Endodermal cell (in vitro differentiated cells): ENCODE results near the gene AP2S1. TPM values are rescaled to one million over a fixed set of nuclear protein-coding genes. Genes with fewer than 3 reads are reported as not detected.

Experiments used
- DNase-seq: peaks from one replicate; pipeline ENCODE4 v3.0.0-alpha.2; 2017
- H3K27ac ChIP-seq: 2 replicates; pipeline ENCODE4 v1.5.1; 2013; ENCODE audit warnings: mild to moderate bottlenecking, low read depth, low read length, moderate library complexity
- H3K27me3 ChIP-seq: 2 replicates; pipeline ENCODE4 v1.6.1; 2013; ENCODE audit warnings: mild to moderate bottlenecking, low read length, moderate library complexity; ENCODE audit not compliant: insufficient read depth, control insufficient read depth, poor library complexity, severe bottlenecking
- H3K36me3 ChIP-seq: 2 replicates; pipeline ENCODE4 v1.7.0; 2013; ENCODE audit warnings: mild to moderate bottlenecking, low read length, moderate library complexity; ENCODE audit not compliant: control insufficient read depth, insufficient read depth
- H3K4me1 ChIP-seq: one replicate; pipeline ENCODE4 v1.7.0; 2013; ENCODE audit warnings: low read length; ENCODE audit not compliant: control insufficient read depth, insufficient read depth
- H3K4me3 ChIP-seq: 2 replicates; pipeline ENCODE4 v1.5.1; 2013; ENCODE audit warnings: mild to moderate bottlenecking, low read length, moderate library complexity
- H3K9ac ChIP-seq: 2 replicates; pipeline ENCODE4 v1.6.1; 2013; ENCODE audit warnings: mild to moderate bottlenecking, low read length, moderate library complexity; ENCODE audit not compliant: poor library complexity, severe bottlenecking; ENCODE audit errors: extremely low read depth
- H3K9me3 ChIP-seq: 2 replicates; pipeline ENCODE4 v1.6.1; 2013; ENCODE audit warnings: mild to moderate bottlenecking, low read length, moderate library complexity; ENCODE audit not compliant: control insufficient read depth
- H3K27ac Mint-ChIP-seq: 2 replicates; pipeline ENCODE4 v1.8.0; 2020; ENCODE audit warnings: mixed read lengths
- H3K27me3 Mint-ChIP-seq: 2 replicates; pipeline ENCODE4 v1.8.0; 2021; ENCODE audit warnings: mild to moderate bottlenecking, mixed read lengths; ENCODE audit not compliant: insufficient read depth
- H3K36me3 Mint-ChIP-seq: 2 replicates; pipeline ENCODE4 v1.8.0; 2020; ENCODE audit warnings: low read depth, mixed read lengths
- H3K4me1 Mint-ChIP-seq: 2 replicates; pipeline ENCODE4 v1.8.0; 2020; ENCODE audit warnings: mixed read lengths
- H3K4me3 Mint-ChIP-seq: 2 replicates; pipeline ENCODE4 v1.8.0; 2020; ENCODE audit warnings: mild to moderate bottlenecking, moderate library complexity, mixed read lengths
- H3K9me3 Mint-ChIP-seq: 2 replicates; pipeline ENCODE4 v1.8.0; 2020; ENCODE audit warnings: mild to moderate bottlenecking, mixed read lengths
- CTCF ChIP-seq: fragments of 200-600 bp; sonication (generic); conservative IDR thresholded peaks from 2 replicates; pipeline ENCODE4 v1.5.0; 2021; ENCODE audit warnings: antibody characterized with exemption, mild to moderate bottlenecking
- WGBS, 2 experiments: methylation state at CpG; one replicate each; pipeline versions ENCODE4 v1.1.5 to v1.1.7; 2013; ENCODE audit warnings: missing lambda C conversion rate in 2 of 2, mixed read lengths in 1 of 2; ENCODE audit not compliant: insufficient coverage in 1 of 2, insufficient read length in 1 of 2; 5-methylcytosine and 5-hydroxymethylcytosine counted together
- total RNA-seq, 2 donors: library from RNA; stranded (reverse); fragmentation: NEBNext Ultra II Directional in 1 of 2; extraction: Animal tissue kit (Norgen Biotek cat#: 25700) in 1 of 2; gene quantifications; 2 replicates in 1 of 2; 3 replicates in 1 of 2; pipeline ENCODE4 v1.2.1, GENCODE V29; 2021

AP2S1 gene
- total RNA-seq, 2 donors from 2014 or later = 162 to 214 TPM

- DNase-seq = no peak
- no peaks in the 10 kb centered on the region for H3K4me1 Mint-ChIP-seq
- H3K4me3 Mint-ChIP-seq = no peak overlapping the region
- Histone ChIP-seq H3K9ac (no peak overlapping the region), H3K36me3 (peaks cover 67% of the 10 kb centered on the region), H3K9me3 (no peaks in the 10 kb centered on the region), H3K27ac (no peak overlapping the region), H3K4me1 (no peaks in the 10 kb centered on the region), H3K27me3 (no peaks in the 10 kb centered on the region), H3K4me3 (no peak overlapping the region)
- H3K9me3 Mint-ChIP-seq = no peaks in the 10 kb centered on the region
- no peak overlapping the region for H3K27ac Mint-ChIP-seq
- peaks cover 49% of the 10 kb centered on the region for H3K36me3 Mint-ChIP-seq
- no peaks in the 10 kb centered on the region for H3K27me3 Mint-ChIP-seq
- 93 to 95% methylated on average over 11 of the region's 11 CpGs for WGBS, 2 experiments
- TF ChIP-seq CTCF = no peak
These were observed 7.9 kb downstream of the AP2S1 start for GRCh38 chr19:46842791-46843190.

GRCh38 chr19:46841458-46842083 is 9.1 kb downstream of the AP2S1 start:
- no peak for TF ChIP-seq CTCF
- no peak overlapping the region for H3K4me3 Mint-ChIP-seq
- no peak overlapping the region for H3K27ac Mint-ChIP-seq
- peak; percentile 48 for DNase-seq
- peaks cover 49% of the 10 kb centered on the region for H3K36me3 Mint-ChIP-seq
- no peaks in the 10 kb centered on the region for H3K9me3 Mint-ChIP-seq
- H3K27me3 ChIP-seq = no peaks in the 10 kb centered on the region
- no peak overlapping the region for H3K27ac ChIP-seq
- H3K9ac ChIP-seq = no peak overlapping the region
- no peak overlapping the region for H3K4me3 ChIP-seq
- 96% methylated on average over 8 to 12 of the region's 12 CpGs for WGBS, 2 experiments
- H3K4me1 Mint-ChIP-seq = no peaks in the 10 kb centered on the region
- H3K36me3 ChIP-seq = peaks cover 67% of the 10 kb centered on the region
- H3K4me1 ChIP-seq = no peaks in the 10 kb centered on the region
- peaks cover 2% of the 10 kb centered on the region for H3K27me3 Mint-ChIP-seq
- no peaks in the 10 kb centered on the region for H3K9me3 ChIP-seq

- Histone ChIP-seq H3K9me3 (no peaks in the 10 kb centered on the region), H3K9ac (no peak overlapping the region), H3K27ac (no peak overlapping the region), H3K36me3 (peaks cover 60% of the 10 kb centered on the region), H3K4me1 (no peaks in the 10 kb centered on the region), H3K27me3 (peaks cover under 1% of the 10 kb centered on the region), H3K4me3 (no peak overlapping the region)
- peaks cover 45% of the 10 kb centered on the region for H3K36me3 Mint-ChIP-seq
- no peak overlapping the region for H3K4me3 Mint-ChIP-seq
- WGBS, 2 experiments = 42% methylated on average over 12 to 13 of the region's 13 CpGs
- peak; percentile 87 for DNase-seq
- TF ChIP-seq CTCF = peak; percentile 91
- H3K9me3 Mint-ChIP-seq = no peaks in the 10 kb centered on the region
- no peak overlapping the region for H3K27ac Mint-ChIP-seq
- no peaks in the 10 kb centered on the region for H3K4me1 Mint-ChIP-seq
- H3K27me3 Mint-ChIP-seq = peaks cover 6% of the 10 kb centered on the region
These were observed 10.1 kb downstream of the AP2S1 start for GRCh38 chr19:46840498-46840942.
